Neutrophil (primary cell): Measurements from ENCODE around the gene MYO1F.

Source experiments
- H3K27ac ChIP-seq: fragments of 200-600 bp; sonication (generic); 2 replicates; pipeline ENCODE4 v1.5.1; 2016; ENCODE audit warnings: mild to moderate bottlenecking, moderate library complexity
- H3K27me3 ChIP-seq: fragments of 200-600 bp; sonication (generic); 2 replicates; pipeline ENCODE4 v1.6.0; 2016; ENCODE audit warnings: mild to moderate bottlenecking
- H3K36me3 ChIP-seq: fragments of 200-600 bp; sonication (generic); 2 replicates; pipeline ENCODE4 v1.5.1; 2017
- H3K4me1 ChIP-seq, 2 experiments: fragments of 200-600 bp in 1 of 2; sonication (generic) in 1 of 2; 1 replicate in 1 of 2; 2 replicates in 1 of 2; pipeline versions ENCODE4 v1.5.1 to v1.6.1; 2013 to 2016; ENCODE audit warnings: low read depth in 1 of 2, low read length in 1 of 2, mild to moderate bottlenecking in 1 of 2, moderate library complexity in 1 of 2; ENCODE audit not compliant: control insufficient read depth in 1 of 2, insufficient read depth in 1 of 2
- H3K4me3 ChIP-seq, 2 experiments: fragments of 200-600 bp in 1 of 2; sonication (generic) in 1 of 2; 1 replicate in 1 of 2; 2 replicates in 1 of 2; pipeline ENCODE4 v1.5.1; 2013 to 2016; ENCODE audit warnings: low read depth in 1 of 2, low read length in 1 of 2, mild to moderate bottlenecking in 1 of 2, moderate library complexity in 1 of 2
- H3K9me3 ChIP-seq: fragments of 200-600 bp; sonication (generic); 2 replicates; pipeline ENCODE4 v1.5.1; 2016
- CTCF ChIP-seq: fragments of 200-600 bp; sonication (generic); IDR thresholded peaks from 2 replicates; pipeline ENCODE4 v1.5.1; 2016; ENCODE audit warnings: antibody characterized with exemption

Gene MYO1F

GRCh38 chr19:8584965-8585893 is 8.0 kb upstream of the MYO1F start:
- Histone ChIP-seq H3K27ac (no peak overlapping the region), H3K4me3 (no peak overlapping the region), H3K9me3 (no peaks in the 10 kb centered on the region), H3K4me1 (peaks cover 6 to 11% of the 10 kb centered on the region in 2 experiments), H3K27me3 (peaks cover 22% of the 10 kb centered on the region), H3K36me3 (no peaks in the 10 kb centered on the region)
- TF ChIP-seq CTCF = no peak

DNA sequence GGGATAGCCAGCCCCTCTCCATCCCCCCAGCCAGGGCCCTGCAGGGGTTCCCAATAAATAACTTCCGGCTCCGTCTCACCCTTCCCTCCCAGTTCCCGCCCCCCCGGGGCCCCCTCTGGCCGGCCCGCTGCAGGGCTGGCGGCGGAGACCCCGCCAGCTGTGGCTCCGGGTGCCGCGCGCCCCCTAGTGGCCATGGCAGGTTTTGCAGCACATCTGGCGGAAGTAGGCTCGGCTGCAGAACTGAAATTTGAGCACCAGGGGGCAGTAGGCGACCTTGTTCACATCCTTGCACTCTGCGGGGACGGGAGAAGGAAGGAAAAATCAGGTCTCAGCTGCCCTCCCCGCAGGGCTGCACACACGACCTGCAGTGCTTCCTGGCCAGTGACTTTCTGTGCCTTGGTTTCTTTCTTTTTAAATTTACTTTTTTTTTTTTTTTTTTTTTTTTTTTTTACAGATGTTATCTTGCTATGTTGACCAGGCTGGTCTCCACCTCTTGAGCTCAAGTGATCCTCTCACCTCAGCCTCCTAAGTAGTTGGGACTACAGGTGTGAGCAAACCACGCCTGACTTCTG is 3.6 kb upstream of the MYO1F start:
- TF ChIP-seq CTCF = peak; percentile 100
- no peaks in the 10 kb centered on the region for H3K27me3 ChIP-seq
- H3K36me3 ChIP-seq = peaks cover 4% of the 10 kb centered on the region
- no peaks in the 10 kb centered on the region for H3K9me3 ChIP-seq
- H3K27ac ChIP-seq = peak overlapping the region; percentile 61
- H3K4me3 ChIP-seq = peak overlapping the region in 1 of 2 experiments; percentile 47
- peaks cover 36 to 44% of the 10 kb centered on the region in 2 experiments for H3K4me1 ChIP-seq

DNA sequence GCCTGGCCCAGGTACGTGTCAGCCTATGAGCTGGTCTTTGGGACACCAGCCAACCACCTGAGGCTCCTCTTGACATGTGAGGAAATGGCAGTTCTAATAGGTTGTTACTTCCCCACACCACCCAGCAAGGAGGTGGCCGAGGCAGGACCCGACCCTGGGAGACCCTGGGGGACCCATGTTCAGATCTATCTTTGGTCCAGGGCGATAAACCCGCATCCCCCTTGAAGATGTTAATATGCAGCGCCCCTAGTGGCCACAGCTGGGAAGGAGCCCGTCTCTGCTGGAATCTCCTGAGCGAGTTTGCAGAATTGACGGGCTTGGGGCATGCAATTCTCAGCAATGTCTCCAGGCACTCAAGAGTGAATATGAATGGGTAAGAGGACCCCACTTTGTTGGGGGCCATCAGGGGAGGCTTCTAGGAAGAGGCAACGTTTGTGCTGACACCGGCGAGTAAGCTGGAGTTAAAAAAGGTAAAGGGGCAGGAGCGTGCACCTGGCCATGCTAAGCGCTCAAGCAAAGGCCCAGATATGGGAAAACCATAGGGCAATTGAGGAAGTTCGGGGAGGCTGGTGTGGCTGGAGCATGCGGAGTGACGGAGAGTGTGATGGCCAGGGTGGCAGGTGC is 1.5 kb upstream of the MYO1F start:
- Histone ChIP-seq H3K27me3 (no peaks in the 10 kb centered on the region), H3K4me3 (peak overlapping the region; percentile 94 to 100), H3K27ac (peak overlapping the region; percentile 96), H3K4me1 (peaks cover 47 to 65% of the 10 kb centered on the region in 2 experiments), H3K9me3 (no peaks in the 10 kb centered on the region), H3K36me3 (peaks cover 17% of the 10 kb centered on the region)
- peak; percentile 96 for TF ChIP-seq CTCF

- Histone ChIP-seq H3K4me1 (peaks cover 57 to 75% of the 10 kb centered on the region in 2 experiments), H3K27me3 (no peaks in the 10 kb centered on the region), H3K27ac (peak overlapping the region; percentile 96), H3K9me3 (no peaks in the 10 kb centered on the region), H3K4me3 (peak overlapping the region; percentile 94 to 100), H3K36me3 (peaks cover 25% of the 10 kb centered on the region)
- no peak for TF ChIP-seq CTCF
Measured at GRCh38 chr19:8577741-8578140, 499 bp upstream of the MYO1F start.

- H3K4me1 ChIP-seq = peaks cover 69 to 87% of the 10 kb centered on the region in 2 experiments
- peak overlapping the region; percentile 94 to 100 for H3K4me3 ChIP-seq
- peak; percentile 29 for TF ChIP-seq CTCF
- peaks cover 37% of the 10 kb centered on the region for H3K36me3 ChIP-seq
- H3K27me3 ChIP-seq = no peaks in the 10 kb centered on the region
- peak overlapping the region; percentile 96 for H3K27ac ChIP-seq
- no peaks in the 10 kb centered on the region for H3K9me3 ChIP-seq
Measured at GRCh38 chr19:8576273-8576993, 809 bp downstream of the MYO1F start.
